ENCODE data around the gene CYTH1.
A peak's percentile ranks its signal among the peaks of the same experiment; 100 is the strongest.
"Not testable (repeated sequence)": the region's sequence is repeated elsewhere in the genome, so short reads cannot be mapped to it uniquely, and the experiment has no call there.

The CYTH1 gene

DNA sequence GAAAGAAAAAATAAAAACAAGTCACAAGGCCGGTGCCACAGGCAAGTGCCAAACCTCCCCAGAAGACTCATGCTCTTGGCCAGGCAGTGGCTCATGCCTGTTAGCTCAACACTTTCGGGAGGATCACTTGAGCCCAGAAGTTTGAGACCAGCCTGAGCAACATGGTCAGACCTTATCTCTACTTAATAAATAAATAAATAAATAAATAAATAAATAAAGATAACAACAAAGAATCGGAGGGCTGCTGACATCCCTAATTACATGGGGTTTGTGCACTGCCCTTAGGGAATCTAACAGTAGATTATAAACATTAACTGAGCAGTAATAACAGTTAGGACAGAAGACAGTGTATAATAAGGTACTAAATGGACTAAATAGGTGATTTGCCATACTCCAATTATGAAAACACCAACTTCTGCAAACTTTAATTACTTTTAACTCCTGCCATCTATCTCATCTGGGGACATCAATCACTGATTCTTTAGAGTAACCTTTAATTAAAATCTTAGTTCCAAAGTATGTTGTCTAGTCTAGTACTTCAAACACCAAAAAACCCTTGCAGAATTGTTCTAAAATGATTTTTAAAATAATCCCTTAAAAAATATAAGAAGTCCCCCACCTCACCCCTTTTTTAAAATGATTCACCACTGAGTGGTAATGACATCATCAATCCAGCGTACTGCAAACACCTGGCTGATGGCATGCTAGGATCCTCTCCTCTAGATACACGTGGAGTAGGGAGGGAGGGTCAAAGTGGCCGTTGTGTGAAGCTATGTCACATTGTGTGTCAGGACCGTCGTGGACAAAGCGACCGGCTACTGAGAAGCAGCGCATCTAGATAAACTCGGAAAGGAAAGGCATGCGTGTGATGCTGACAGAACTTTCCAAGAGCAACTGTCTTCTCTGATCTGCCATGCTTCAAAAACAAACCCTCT is 28.5 kb downstream of the CYTH1 start:
- no peak for DNase-seq

DNA sequence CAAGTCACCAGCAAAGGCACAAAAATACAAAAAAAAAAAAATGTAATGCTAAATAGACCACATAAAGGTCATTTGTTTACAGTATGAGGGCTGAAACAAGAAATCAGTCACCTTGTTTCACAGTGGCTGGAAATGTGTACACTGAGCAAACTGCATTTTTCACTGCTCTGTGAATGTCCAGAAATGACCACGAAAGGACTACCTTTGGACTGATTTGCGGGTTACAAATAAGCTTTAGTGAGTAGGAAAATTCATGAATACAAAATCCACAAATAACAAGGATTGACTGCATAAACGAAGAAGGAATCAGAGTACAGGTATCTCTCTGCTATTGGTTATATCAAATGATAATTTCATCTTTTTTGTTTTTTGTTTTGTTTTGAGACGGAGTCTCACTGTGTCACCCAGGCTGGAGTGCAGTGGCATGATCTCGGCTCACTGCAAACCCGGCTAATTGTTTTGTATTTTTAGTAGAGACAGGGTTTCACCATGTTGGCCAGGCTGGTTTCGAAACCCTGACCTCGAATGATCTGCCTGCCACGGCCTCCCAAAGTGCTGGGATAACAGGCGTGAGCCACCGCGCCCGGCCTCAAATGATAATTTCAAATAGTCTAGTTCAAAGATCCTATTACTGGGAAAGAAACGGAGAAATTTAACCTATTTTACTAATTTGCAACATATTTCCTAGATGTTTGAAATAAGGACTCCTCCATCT is 30.5 kb downstream of the CYTH1 start:
- DNase-seq, result no peak

DNA sequence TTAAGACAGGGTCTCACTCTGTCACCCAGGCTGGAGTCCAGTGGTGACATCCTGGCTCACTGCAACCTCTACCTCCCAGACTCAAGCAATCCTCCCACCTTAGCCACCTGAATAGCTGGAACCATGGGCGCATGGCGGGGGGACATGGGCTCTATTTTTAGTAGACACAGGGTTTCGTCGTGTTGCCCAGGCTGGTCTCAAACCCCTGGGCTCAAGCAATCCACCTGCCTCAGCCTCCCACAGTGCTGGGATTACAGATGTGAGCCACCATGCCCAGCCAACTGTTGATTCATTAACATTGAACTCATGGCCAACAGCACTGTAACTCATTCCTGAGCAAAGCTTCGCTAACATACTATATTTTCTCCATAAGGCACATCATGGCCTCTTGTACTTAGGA is 31.1 kb downstream of the CYTH1 start:
- not testable (repeated sequence) for DNase-seq

DNA sequence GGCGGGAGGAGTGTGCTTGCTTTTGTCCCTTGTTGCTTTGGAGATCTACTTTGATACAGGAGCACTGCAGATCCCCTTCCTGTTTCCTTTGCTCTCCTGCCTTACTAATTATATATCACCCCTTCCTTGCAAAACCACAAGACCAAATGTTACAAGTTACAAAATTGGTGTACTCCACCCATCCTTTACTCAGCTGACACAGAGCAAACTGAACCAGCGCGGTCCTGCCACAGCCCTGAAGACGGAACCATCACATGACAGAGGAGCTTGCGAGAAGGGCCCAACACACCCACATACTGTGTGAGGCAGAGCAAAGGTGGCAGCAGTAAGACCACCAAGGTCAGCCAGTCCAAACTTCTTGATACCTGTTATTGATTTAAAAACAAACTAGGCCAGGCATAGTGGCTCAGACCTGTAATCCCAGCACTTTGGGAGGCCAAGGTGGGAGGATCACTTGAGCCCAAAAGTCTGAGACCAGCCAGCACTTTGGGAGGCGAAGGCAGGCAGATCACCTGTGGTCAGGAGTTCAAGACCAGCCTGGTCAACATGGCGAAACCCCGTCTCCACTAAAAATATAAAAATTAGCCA is 33.2 kb downstream of the CYTH1 start:
- no peak for DNase-seq

DNA sequence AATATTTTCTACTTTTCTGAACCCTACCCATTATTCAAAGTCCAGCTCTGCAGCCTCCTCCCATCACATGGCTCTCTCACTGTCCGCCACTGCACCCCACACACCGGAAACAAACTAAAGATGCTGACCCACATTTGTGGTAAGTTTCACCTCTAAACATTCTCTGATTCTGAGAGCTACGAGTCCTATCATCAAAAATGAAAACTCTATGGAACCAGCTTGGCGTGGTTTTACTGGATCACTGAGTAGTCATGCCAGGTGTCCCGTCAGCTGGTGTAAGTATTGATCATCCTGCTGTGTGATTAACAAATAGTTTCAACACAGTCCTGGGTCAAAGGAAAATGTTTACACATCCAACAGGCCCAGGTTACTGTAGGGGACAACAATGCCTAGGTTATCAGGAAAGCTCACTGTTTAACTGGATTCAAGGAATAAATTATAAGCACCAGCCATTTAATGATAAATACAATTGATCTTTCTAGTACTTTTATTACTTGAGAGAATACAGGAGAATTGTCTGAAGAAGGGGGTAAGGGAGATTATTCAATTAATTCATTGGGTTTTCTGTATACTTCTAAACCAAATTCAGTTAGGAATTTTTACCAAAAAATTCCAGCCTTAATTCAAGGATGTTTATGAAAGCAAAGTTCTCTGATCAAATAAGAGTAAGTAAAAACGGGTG is 33.9 kb downstream of the CYTH1 start:
- no peak for DNase-seq

DNA sequence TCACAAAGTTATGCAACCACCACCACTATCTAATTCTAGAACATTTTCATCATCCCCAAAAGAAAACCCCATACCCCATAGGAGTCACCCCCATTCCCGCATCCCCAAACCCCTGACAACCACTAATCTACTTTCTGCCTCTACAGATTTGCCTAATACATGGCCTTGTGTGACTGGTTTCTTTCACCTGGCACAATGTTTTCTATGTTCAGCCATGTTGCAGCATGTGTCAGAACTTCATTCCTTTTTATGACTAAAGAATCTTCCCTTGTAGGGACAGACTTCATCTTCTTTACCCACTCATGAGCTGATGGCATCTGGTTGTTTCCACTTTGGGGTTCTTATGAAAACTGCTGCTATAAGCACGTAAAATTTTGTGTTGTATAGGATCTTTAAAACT is 34.6 kb downstream of the CYTH1 start:
- DNase-seq, result peak in 1 of 2 experiments; percentile 31

DNA sequence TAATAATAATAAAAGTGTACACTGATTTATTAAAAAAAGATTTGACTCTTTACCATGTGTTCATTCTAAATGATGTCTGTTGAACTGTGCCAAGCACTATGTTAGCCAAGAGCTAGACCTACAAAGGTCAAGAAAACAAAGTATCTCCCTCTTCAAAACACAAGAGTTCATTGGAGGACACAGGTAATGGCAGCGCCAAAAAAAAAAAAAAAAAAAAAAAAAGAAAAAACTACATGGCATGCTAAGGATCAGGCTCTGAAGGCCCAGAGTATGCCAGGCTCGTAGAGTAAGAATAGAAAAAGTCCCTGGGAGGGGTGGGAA is 35.2 kb downstream of the CYTH1 start:
- no peak for DNase-seq

DNA sequence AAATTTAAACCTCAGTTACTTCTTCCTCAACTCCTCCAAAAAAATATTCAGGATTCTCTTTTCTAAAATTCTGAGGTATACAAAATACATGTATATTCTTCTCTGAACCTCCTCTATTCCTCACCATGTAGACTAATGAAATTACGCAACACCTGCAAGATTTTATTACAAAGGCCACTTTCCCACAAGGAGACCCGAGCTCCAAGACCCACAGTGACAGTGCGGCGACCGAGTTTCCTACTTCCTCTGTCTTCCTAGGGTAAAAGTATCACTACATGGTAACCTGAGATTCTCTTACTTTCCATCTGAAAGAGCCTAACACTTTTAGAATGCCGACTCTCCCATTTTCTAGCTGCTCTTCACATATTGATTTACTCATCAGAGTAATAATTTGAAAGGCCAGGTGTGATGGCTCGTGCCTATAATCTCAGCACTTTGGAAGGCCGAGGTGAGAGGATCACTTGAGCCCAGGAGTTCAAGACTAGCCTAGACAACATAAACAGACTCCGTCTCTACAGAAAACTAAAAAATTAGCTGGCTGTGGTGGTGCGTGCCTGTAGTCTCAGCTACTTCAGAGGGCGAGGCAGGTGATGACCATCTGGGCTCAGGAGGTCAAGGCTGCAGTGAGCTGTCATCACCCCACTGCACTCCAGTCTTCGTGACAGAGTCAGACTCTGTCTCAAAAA is 35.7 kb downstream of the CYTH1 start:
- no peak for DNase-seq

DNA sequence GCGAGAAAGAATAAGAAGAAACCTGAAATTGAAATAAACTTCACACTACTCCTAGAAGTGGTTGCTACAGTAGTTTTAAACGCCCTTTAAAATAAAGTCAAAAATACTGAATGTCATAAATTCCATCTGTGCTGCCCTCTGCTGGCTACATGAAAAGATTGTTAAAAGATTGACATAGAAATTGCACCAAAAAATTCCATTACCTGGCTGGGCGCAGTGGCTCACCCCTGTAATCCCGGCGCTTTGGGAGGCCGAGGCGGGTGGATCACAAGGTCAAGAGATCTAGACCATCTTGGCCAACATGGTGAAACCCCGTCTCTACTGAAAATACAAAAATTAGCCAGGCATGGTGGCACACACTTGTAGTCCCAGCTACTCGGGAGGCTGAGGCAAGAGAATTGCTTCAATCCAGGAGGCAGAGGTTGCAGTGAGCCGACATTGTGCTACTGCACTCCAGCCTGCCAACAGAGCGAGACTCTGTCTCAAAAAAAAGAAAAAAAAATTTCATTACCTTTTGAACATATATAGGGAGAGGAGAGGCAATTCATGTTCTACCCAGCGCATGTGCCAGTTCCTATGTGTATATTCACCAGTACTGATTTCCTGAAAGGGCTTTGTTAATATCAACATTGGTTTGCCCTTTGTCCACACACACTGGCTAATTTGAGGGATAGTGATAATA is 36.5 kb downstream of the CYTH1 start:
- DNase-seq, result peak in 1 of 2 experiments; percentile 42

DNA sequence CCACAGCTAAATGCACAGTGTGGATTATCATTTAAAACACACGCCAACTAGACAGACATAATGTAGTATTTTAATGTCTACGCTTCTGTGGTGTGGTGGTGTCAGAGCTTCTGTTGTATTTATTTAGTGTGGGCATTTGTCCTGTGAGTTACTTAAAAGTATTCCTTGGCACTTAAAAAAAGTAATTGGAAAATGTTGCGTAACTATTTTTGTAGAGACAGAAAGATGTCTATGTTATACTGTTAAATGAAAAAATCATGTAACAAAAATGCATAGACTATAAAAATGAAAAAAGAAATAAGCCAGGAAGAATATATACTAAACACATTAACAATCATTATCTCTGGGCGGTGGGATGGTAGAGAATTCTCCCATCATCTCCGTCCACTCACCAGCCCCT is 39.2 kb downstream of the CYTH1 start:
- no peak for DNase-seq

DNA sequence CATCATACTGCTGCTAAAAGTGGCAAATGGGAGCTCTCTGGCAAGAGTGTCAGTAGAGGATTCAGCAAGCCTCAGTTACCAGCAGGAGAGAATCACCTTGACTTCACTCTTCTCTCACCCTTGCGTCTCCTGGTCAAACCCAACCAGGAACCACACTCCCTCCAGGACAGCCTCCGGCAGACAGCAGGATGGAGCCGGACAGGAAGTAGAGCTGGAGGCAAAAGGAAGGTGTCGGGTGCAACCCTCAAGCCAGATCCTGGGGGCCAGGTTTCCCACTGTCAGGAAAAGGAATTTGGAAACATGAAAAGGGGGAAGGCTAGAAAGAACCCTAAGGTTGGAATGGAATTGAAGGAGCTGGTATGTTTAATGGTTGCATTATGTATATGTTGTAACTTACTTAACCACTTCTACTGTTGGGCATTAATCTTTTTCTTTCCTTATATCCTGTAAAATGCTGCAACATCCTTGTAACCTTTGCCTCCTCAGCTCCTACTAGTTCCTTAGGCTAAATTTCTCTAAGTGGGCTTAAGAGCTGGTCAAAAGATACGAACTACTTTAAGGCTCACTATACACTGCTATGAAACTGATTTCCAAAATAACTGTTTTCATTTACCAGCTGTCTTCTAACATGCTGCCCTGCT is 40.3 kb downstream of the CYTH1 start:
- DNase-seq, result no peak

DNA sequence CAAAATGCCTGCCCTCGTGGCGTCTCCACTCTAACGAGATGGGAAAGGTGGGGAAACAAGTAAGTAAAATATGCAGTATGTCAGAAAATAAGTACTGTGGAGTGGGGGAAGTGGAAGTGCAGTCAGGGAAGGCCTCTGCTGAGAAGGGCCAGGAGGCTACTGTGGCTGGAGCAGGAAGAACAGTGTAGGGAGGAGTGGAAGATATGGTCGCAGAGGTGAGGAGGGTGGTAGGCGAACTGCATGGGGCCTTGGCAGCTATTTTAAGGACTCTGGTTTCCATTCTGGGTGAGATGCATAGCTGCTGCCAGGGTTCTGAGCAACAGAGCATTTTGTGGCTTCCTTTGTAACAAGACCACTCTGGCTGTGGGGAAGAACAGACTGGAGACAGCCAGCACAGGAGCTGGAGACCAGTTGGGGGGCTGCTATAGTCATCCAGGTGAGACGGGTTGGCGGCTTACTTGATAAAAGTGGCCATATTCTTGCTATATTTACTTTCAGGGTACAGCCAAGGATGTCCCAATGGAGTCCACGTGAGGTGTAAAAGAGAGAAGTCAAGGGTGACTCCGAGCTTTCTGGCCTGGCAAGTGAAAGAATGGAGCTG is 42.6 kb downstream of the CYTH1 start:
- no peak for DNase-seq

DNA sequence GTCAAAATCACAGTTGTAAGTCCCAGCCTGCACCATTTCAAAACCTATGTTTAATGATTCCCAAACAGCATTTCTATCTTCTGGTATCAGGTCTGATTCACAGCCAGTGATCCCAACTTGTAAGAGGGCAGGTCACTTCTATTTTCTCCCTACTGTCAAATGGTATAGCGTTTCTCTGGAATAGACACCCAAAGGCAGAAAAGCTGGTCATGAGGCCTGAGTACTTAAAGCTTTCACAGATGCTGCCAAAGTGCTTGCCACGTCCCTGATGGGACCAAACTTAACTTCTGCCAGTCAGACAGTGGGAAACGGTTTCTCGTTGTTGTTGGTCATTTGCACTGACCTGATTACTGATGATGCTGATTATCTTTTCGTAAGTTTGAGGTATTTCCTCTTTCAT is 43.4 kb downstream of the CYTH1 start:
- DNase-seq, result peak; percentile 36 to 65

DNA sequence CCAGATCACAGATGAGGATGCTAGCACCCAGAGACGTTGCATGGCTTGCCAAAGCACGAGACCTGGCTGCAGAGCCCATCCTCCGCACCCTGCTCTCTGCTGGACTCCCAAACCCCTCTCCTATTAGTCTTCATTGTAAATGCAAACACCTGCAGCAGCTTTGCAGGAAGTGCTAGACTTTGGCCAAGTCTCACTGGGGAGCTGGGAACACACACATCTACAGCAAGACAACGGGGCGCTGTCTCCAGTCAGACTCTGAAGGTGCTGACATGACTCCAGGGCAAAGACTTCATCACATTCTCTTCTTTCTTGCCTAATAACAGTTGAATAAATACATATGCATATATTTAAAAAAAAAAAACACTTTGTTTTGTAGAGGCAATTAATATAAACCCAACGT is 43.8 kb downstream of the CYTH1 start:
- DNase-seq, result no peak

DNA sequence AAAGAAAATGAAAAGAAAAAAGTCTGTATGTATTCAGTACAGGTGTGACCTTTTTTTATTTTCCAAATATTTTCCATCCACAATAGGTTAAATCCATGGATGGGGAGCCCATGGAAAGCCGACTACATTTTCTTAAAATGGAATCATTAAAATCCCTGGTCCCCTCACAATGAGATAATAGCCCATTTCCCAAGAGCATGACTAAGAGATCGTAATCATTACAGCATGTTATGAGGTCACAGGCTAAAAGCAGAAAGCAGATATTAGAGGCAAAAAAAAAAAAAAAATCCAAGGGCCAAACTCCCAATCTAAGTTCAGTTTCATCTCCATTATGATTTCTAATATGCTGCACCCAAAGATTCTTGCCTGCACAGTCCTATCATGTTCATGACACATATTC is 44.7 kb downstream of the CYTH1 start:
- DNase-seq, result no peak

DNA sequence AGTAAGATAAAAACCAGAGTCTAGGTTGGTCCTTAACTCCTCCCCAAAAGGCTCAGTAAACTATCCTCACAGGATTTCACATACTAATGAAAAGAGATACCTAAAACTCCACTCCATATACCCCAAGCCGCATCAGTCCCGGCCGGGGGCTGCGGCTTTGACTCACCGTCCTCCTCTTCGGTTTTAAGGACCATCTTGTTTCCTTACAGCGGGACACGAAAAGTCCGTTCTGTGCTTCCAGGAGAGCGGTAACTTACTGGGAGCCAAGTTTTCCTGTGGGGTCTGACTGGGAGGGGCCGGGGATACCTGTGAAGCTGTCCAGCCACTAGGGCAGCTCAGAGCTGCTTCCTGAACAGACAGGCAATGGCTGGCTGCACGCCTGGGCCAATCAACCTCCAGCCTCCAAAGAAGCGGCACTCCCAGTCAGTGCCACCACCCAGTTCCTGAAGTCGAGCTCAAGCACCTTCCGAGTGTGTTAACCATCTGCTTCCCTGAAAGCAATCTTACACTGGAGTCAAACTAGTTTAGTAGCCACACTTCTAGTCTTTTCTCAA is 45.5 kb downstream of the CYTH1 start:
- peak; percentile 98 for DNase-seq

DNA sequence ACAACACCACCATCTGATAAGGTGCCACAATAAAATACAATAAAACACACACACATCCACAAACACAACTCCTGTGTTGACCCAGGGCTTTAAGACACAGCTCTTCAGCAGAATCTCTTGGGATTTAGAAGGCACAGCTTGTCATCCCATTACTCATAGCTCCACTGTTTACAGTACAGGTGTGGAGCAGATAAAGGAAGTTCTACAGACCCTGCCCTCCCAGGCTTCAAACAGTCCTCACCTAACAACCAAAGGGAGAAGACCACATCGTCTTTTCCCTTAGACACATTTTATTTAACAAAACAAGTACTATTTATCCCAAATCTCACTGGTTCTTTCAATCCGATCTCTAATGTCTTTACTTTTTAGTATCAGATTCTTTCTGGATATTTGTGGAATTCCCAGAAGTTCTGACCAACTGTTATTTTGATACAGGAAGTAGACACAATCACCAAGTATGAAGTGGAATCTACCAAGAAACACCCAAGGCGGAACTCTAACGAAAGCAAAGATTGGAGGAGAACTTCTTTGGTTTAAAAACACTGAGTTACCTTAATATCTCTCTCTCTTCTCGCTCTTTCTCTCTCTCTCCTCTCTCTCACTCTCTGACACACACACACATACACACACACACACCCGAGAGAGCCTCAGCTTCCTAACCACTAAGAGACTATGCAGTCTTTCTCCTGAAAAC is 46.1 kb downstream of the CYTH1 start:
- peak in 1 of 2 experiments; percentile 49 for DNase-seq

DNA sequence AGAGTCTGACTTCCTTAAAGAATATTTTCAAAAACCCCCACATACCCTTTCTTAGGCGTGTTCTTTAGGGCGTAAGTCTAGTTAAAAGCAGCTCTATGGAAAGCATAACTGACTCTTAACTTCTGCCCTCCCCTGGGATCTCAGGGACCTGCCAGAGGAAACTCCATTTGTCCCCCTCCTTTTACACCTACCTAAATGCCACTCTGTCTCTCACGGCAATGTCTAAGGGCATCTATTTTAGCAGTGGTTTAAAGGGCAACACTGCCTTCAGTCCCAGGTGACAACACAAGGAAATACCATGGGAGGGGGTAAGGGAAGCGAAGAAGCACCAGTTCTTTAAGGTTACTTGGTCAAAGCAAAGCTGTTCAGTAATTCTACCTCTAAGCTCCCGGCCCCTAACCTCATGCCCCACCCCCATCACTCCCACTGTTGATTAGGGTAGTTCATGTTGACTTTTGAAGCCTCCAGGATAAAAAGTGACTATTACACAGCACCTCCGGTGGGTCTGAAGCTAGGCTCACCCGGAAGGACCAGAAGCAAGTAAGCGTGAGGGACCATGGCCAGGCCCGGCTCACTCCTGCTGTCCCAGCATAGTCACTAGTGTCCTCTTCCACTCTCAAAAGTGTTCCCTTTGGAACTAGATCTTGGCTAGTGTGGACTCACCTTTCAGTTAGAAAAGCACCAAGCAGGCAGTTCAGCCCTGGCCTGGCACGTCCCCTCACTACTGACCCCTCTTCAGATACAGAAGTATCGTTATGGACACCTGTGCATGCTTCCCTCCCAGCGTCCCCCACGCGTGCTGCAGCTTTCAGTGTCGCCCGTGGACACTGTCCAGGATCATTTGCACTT is 47.1 kb downstream of the CYTH1 start:
- DNase-seq, result no peak

DNA sequence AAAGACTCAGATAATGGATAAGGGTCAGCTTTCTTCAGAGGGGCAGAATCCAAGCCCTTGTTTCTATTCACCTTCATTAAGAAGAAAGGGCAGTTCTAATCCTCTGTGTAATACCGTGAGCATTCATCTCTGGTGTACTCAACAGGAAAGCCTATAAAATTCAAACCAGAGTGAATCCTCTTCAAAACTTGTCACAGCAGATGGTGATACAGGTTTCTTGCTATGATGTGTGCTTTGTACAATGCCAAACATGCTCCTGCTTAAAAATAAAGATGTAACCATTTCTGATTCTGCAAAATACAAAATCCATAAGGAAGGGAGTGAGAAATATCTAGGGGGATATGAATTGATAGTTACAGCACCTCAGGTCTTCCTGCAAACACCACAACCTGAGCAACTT is 49.7 kb downstream of the CYTH1 start:
- DNase-seq, result peak in 1 of 2 experiments; percentile 71
